Measurements from ENCODE around the gene RAF1. TPM values are rescaled to one million over a fixed set of nuclear protein-coding genes. Genes with fewer than 3 reads are reported as not detected.
A peak's percentile ranks its signal among the peaks of the same experiment; 100 is the strongest.

RAF1 gene
- total RNA-seq, 4 donors from 2014 or later: 212 to 346 (median 246) TPM

DNA sequence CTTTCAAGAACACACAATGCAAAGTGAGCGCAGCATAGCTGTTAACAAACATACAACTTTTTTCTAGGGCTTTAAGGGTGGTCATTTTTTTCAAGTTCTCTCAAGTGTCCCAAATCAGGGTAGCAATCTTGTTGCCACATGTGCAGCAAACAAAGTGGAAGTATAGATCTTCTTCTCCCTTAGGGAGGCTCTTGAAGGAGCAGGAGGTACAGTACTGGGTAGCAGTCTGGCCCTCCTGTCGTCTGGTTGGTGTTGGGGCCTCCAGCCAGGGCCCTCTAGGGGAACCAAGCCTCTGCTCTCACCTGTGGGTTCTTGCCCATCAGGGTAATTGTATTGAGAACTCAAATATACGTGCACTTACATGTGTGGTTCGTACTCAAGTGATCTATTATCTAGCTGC is 81.2 kb downstream of the RAF1 start:
- in situ Hi-C loops (cut with MboI; ENCODE audit: low sequenced_read_pairs in 4 of 4) (no loop called here), intact Hi-C loops (cut with DNase I; ENCODE audit: low total_unique reads) (loop anchor here (10.0 kb wide), 1 partner anchor 252 kb away; no protein-coding TSS in a partner anchor)
- DNase-seq: no peak
- Histone ChIP-seq H3K27me3 (no peaks in the 10 kb centered on the region), H3K36me3 (peaks cover 0 to 58% of the 10 kb centered on the region in 2 donors), H3K27ac (peak overlapping the region in 1 of 4 donors; percentile 9), H3K4me1 (peaks cover 11 to 15% of the 10 kb centered on the region in 2 donors), H3K9me3 (no peaks in the 10 kb centered on the region), H3K4me3 (no peak overlapping the region)
- TF ChIP-seq, protein P1, sequence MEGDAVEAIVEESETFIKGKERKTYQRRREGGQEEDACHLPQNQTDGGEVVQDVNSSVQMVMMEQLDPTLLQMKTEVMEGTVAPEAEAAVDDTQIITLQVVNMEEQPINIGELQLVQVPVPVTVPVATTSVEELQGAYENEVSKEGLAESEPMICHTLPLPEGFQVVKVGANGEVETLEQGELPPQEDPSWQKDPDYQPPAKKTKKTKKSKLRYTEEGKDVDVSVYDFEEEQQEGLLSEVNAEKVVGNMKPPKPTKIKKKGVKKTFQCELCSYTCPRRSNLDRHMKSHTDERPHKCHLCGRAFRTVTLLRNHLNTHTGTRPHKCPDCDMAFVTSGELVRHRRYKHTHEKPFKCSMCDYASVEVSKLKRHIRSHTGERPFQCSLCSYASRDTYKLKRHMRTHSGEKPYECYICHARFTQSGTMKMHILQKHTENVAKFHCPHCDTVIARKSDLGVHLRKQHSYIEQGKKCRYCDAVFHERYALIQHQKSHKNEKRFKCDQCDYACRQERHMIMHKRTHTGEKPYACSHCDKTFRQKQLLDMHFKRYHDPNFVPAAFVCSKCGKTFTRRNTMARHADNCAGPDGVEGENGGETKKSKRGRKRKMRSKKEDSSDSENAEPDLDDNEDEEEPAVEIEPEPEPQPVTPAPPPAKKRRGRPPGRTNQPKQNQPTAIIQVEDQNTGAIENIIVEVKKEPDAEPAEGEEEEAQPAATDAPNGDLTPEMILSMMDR (IDR thresholded peaks at IDR 0.05 in 4 of 5, conservative IDR thresholded peaks at IDR 0.05 in 1 of 5): no peak
- no peak for ATAC-seq

- peak overlapping the region in 3 of 4 donors; percentile 31 to 54 (median 48) for H3K27ac ChIP-seq
- no peak overlapping the region for H3K4me3 ChIP-seq
- H3K36me3 ChIP-seq: peaks cover 0 to 68% of the 10 kb centered on the region in 2 donors
- in situ Hi-C loops (cut with MboI; ENCODE audit: low sequenced_read_pairs in 4 of 4): no loop called here
- no peaks in the 10 kb centered on the region for H3K9me3 ChIP-seq
- ATAC-seq (no peak), DNase-seq (no peak)
- no peak for TF ChIP-seq POLR2A (IDR thresholded peaks at IDR 0.05)
- TF ChIP-seq, protein P1 (IDR thresholded peaks at IDR 0.05 in 4 of 5, conservative IDR thresholded peaks at IDR 0.05 in 1 of 5): no peak
- H3K4me1 ChIP-seq: no peaks in the 10 kb centered on the region
- H3K27me3 ChIP-seq: no peaks in the 10 kb centered on the region
- intact Hi-C loops (cut with DNase I; ENCODE audit: low total_unique reads): loop anchor here (10.0 kb wide), 1 partner anchor 255 kb away; no protein-coding TSS in a partner anchor
These were observed 84.0 kb downstream of the RAF1 start for GRCh38 chr3:12579905-12580304.

DNA sequence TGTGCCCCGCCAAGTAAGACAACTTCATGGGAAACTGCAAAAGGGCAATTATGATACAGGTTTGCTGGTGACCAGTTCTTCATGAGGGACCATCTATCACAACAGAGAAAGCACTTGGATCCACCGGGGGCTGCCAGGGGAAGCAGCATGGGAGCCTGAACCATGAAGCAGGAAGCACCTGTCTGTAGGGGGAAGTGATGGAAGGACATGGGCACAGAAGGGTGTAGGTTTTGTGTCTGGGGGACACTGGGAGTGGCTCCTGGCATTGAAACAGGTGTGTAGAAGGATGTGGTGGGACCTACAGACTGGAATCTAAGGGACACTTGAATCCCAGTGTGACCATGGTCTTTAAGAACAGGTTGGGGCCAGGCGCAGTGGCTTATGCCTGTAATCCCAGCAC is 84.5 kb downstream of the RAF1 start:
- H3K4me3 ChIP-seq: no peak overlapping the region
- intact Hi-C loops (cut with DNase I; ENCODE audit: low total_unique reads) (no loop called here), in situ Hi-C loops (cut with MboI; ENCODE audit: low sequenced_read_pairs in 4 of 4) (no loop called here)
- peak overlapping the region in 3 of 4 donors; percentile 31 to 54 (median 48) for H3K27ac ChIP-seq
- ATAC-seq (no peak), DNase-seq (no peak)
- no peak for TF ChIP-seq POLR2A (IDR thresholded peaks at IDR 0.05)
- TF ChIP-seq, protein P1 (IDR thresholded peaks at IDR 0.05 in 4 of 5, conservative IDR thresholded peaks at IDR 0.05 in 1 of 5): no peak
- H3K27me3 ChIP-seq: no peaks in the 10 kb centered on the region
- H3K9me3 ChIP-seq: no peaks in the 10 kb centered on the region
- H3K36me3 ChIP-seq: peaks cover 0 to 68% of the 10 kb centered on the region in 2 donors
- no peaks in the 10 kb centered on the region for H3K4me1 ChIP-seq

DNA sequence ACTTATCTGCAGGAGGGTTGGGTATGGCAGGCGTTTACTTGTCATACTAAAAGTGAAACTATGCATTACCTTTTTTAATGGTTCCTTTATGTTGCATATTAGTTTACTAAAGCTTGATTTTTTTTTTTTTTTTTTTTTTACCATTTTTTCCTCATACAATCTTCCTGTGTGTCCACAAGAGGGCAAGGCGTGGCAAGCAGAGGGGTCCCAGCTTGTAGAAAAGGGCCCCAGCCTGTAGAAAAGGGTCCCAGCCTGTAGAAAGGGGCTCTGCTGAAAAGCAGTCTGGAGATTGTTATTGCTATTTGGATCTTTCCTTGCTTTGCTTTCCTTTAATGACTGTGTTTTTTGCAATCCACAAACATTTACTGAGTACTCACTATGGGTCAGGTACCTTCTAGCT is 85.2 kb downstream of the RAF1 start:
- Histone ChIP-seq H3K4me1 (no peaks in the 10 kb centered on the region), H3K27ac (no peak overlapping the region), H3K36me3 (peaks cover 0 to 68% of the 10 kb centered on the region in 2 donors), H3K27me3 (no peaks in the 10 kb centered on the region), H3K9me3 (no peaks in the 10 kb centered on the region), H3K4me3 (no peak overlapping the region)
- intact Hi-C loops (cut with DNase I; ENCODE audit: low total_unique reads) (no loop called here), in situ Hi-C loops (cut with MboI; ENCODE audit: low sequenced_read_pairs in 4 of 4) (no loop called here)
- ATAC-seq: no peak
- no peak for TF ChIP-seq POLR2A (IDR thresholded peaks at IDR 0.05)
- TF ChIP-seq, protein P1 (IDR thresholded peaks at IDR 0.05 in 4 of 5, conservative IDR thresholded peaks at IDR 0.05 in 1 of 5): peak in 1 of 5 experiments; percentile 12
- no peak for DNase-seq

- intact Hi-C loops (cut with DNase I; ENCODE audit: low total_unique reads): no loop called here
- Histone ChIP-seq H3K4me1 (no peaks in the 10 kb centered on the region), H3K27ac (no peak overlapping the region), H3K9me3 (no peaks in the 10 kb centered on the region), H3K4me3 (no peak overlapping the region), H3K27me3 (no peaks in the 10 kb centered on the region), H3K36me3 (peaks cover 0 to 68% of the 10 kb centered on the region in 2 donors)
- DNase-seq (no peak), ATAC-seq (no peak)
- in situ Hi-C loops (cut with MboI; ENCODE audit: low sequenced_read_pairs in 4 of 4): no loop called here
- TF ChIP-seq, protein P1 (IDR thresholded peaks at IDR 0.05 in 4 of 5, conservative IDR thresholded peaks at IDR 0.05 in 1 of 5): no peak
- TF ChIP-seq POLR2A (IDR thresholded peaks at IDR 0.05): no peak
These were observed 86.5 kb downstream of the RAF1 start for GRCh38 chr3:12577379-12577778.
